Calu3 (cell line): ENCODE measurements around the gene TMEM174. TPM values are rescaled to one million over a fixed set of nuclear protein-coding genes. Genes with fewer than 3 reads are reported as not detected.
"Not testable (repeated sequence)": the region's sequence is repeated elsewhere in the genome, so short reads cannot be mapped to it uniquely, and the experiment has no call there.

ENCODE experiments used
- BruUV-seq: library from RNA; stranded (reverse); fragments of 400-500 nt; replicated peaks from 2 replicates; lab custom pipeline; 2021; lab: Mats Ljungman, UMichigan
- CTCF ChIA-PET: fragments of 300-600 bp; sonication (Branson Sonifier 250); formaldehyde crosslinking; loops from one replicate; lab custom pipeline; 2022; ENCODE audit warnings: antibody characterized with exemption; lab: Charles Lee
- DNase-seq: peaks from one replicate; pipeline ENCODE4 v3.0.0; 2022
- H3K27ac Mint-ChIP-seq: one replicate; pipeline ENCODE4 v1.8.0; 2022; ENCODE audit warnings: mixed read lengths; ENCODE audit not compliant: unreplicated experiment
- H3K27me3 Mint-ChIP-seq: one replicate; pipeline ENCODE4 v1.8.0; 2022; ENCODE audit warnings: mixed read lengths; ENCODE audit not compliant: unreplicated experiment
- H3K36me3 Mint-ChIP-seq: one replicate; pipeline ENCODE4 v1.8.0; 2022; ENCODE audit warnings: mild to moderate bottlenecking, moderate library complexity, mixed read lengths; ENCODE audit not compliant: insufficient read depth, unreplicated experiment
- H3K4me1 Mint-ChIP-seq: one replicate; pipeline ENCODE4 v1.8.0; 2022; ENCODE audit warnings: mild to moderate bottlenecking, low read depth, mixed read lengths; ENCODE audit not compliant: unreplicated experiment
- H3K4me3 Mint-ChIP-seq: one replicate; pipeline ENCODE4 v1.8.0; 2022; ENCODE audit warnings: mild to moderate bottlenecking, low read depth, moderate library complexity, mixed read lengths; ENCODE audit not compliant: unreplicated experiment
- H3K9me3 Mint-ChIP-seq: one replicate; pipeline ENCODE4 v1.8.0; 2022; ENCODE audit warnings: low read depth, mixed read lengths; ENCODE audit not compliant: unreplicated experiment
- intact Hi-C: fragments of 100-400 bp; cut with micrococcal nuclease; formaldehyde crosslinking; loops from one replicate; pipeline ENCODE4 v1.10.0; 2022; ENCODE audit not compliant: unreplicated experiment
- total RNA-seq: library from RNA; stranded (reverse); gene quantifications from 2 replicates; pipeline ENCODE4 v1.2.3, GENCODE V29; 2022
- TF ChIP-seq, protein P1 (sequence below): fragments of 200-600 bp; IDR thresholded peaks from one replicate; pipeline ENCODE4 v1.8.0; 2022; ENCODE audit warnings: antibody characterized with exemption; ENCODE audit not compliant: unreplicated experiment

The TMEM174 gene
- total RNA-seq, 1 experiment from 2014 or later = not detected

DNA sequence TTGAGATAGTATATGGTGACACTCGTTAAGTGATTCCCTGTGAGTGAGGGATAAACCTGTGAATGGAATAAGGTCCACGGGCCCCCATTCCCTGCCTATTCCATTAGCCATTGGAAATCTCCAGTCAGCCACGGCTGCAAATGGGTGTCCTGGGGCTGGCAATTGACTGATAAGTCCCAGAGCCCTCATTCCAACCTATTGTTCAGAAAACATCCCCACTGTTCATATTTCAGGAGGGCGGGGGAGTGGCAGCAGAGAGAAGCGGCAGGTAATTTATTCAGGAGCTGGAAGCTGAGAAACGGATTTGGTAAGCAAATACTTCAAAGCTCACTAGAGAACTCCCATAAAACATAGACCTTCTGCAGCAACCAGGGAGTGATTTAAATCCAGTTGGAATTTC lies 42.0 kb downstream of the TMEM174 start:
- CTCF ChIA-PET = interaction anchor here (0.8 to 2.4 kb wide), 6 partner anchors 12 to 236 kb away, joined by 4 to 27 read pairs (median 6); no protein-coding TSS in a partner anchor
- Mint-ChIP-seq H3K27ac (no peak overlapping the region), H3K4me1 (peaks cover 9% of the 10 kb centered on the region), H3K27me3 (peaks cover 20% of the 10 kb centered on the region), H3K4me3 (peak overlapping the region; percentile 86), H3K36me3 (peaks cover 13% of the 10 kb centered on the region), H3K9me3 (peaks cover under 1% of the 10 kb centered on the region)
- no peak for DNase-seq
- intact Hi-C loops = loop anchor here (5.0 to 10.0 kb wide), 4 partner anchors 133 to 293 kb away; partner anchors contain the start of gene FCHO2
- TF ChIP-seq, protein P1, sequence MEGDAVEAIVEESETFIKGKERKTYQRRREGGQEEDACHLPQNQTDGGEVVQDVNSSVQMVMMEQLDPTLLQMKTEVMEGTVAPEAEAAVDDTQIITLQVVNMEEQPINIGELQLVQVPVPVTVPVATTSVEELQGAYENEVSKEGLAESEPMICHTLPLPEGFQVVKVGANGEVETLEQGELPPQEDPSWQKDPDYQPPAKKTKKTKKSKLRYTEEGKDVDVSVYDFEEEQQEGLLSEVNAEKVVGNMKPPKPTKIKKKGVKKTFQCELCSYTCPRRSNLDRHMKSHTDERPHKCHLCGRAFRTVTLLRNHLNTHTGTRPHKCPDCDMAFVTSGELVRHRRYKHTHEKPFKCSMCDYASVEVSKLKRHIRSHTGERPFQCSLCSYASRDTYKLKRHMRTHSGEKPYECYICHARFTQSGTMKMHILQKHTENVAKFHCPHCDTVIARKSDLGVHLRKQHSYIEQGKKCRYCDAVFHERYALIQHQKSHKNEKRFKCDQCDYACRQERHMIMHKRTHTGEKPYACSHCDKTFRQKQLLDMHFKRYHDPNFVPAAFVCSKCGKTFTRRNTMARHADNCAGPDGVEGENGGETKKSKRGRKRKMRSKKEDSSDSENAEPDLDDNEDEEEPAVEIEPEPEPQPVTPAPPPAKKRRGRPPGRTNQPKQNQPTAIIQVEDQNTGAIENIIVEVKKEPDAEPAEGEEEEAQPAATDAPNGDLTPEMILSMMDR = no peak
- BruUV-seq = no TSS peak

DNA sequence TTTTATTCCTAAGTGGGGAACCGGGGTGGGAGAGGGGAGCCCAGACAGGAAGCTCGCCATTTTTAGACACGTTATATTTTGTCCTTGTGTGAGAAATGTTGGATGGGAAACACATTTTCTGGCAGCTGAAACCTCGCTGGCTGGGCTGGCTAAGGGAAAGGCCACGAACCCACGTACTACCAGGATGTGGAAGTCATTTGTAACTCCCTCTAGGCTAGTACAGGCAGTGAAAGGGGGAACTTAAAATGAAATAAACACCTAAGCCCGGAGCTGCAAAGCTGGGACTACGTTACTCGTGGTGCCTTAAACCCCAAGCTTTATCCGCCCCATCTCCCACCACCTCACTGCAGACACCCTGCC lies 42.5 kb downstream of the TMEM174 start:
- Mint-ChIP-seq H3K36me3 (peaks cover 13% of the 10 kb centered on the region), H3K27ac (no peak overlapping the region), H3K4me3 (peak overlapping the region; percentile 86), H3K27me3 (peaks cover 20% of the 10 kb centered on the region), H3K9me3 (no peaks in the 10 kb centered on the region), H3K4me1 (peaks cover 9% of the 10 kb centered on the region)
- intact Hi-C loops = loop anchor here (5.0 to 10.0 kb wide), 4 partner anchors 133 to 293 kb away; partner anchors contain the start of gene FCHO2
- TF ChIP-seq, protein P1 = no peak
- no peak for DNase-seq
- BruUV-seq = no TSS peak
- CTCF ChIA-PET = interaction anchor here (0.7 to 2.4 kb wide), 20 partner anchors 8 to 573 kb away, joined by 3 to 27 read pairs (median 4); partner anchors contain the start of gene FCHO2

- Mint-ChIP-seq H3K27ac (no peak overlapping the region), H3K36me3 (peaks cover 13% of the 10 kb centered on the region), H3K4me3 (peak overlapping the region; percentile 86), H3K9me3 (no peaks in the 10 kb centered on the region), H3K27me3 (peaks cover 20% of the 10 kb centered on the region), H3K4me1 (peaks cover 9% of the 10 kb centered on the region)
- intact Hi-C loops = loop anchor here (1.0 to 10.0 kb wide), 5 partner anchors 79 to 294 kb away; partner anchors contain the start of gene FCHO2
- peak; percentile 91 for DNase-seq
- TF ChIP-seq, protein P1 = peak; percentile 90
- CTCF ChIA-PET = interaction anchor here (0.5 to 2.4 kb wide), 46 partner anchors 8 to 898 kb away, joined by 3 to 27 read pairs (median 4); partner anchors contain the start of genes BTF3, FCHO2, FOXD1 and TMEM171
- no TSS peak for BruUV-seq
Measured at GRCh38 chr5:73215891-73216610, 43.1 kb downstream of the TMEM174 start.

DNA sequence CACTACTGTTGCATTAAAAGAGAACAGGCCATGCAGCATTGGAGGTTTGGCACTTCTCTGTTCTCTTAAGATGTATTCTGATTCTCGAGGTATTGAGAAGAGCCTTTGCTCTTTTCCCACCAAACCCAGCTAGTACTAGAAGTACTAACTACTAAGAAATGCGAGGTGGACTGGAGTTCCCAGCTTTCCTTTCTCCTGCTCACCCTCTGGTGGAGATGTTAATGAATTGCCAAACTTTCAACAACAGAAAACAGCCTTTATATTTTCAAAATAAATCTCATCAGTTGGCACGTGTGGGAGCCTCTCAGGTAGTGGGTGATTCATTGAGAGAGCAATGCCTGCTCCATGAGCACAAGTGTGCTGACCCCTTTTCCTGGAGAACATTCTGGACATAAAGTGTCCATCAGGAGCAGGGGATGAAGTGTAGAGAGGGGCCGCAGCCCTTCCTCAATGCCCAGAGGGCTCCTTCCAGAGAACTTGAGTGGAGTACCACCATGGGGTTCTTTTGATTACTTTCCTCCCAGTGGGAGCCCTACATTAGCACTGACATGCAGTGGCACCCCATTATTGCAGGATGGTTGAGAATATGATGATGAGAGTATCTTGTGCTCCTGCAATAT lies 45.7 kb downstream of the TMEM174 start:
- Mint-ChIP-seq H3K4me3 (no peak overlapping the region), H3K36me3 (peaks cover 13% of the 10 kb centered on the region), H3K4me1 (peaks cover 4% of the 10 kb centered on the region), H3K9me3 (no peaks in the 10 kb centered on the region), H3K27me3 (peaks cover 12% of the 10 kb centered on the region), H3K27ac (no peak overlapping the region)
- CTCF ChIA-PET = interaction anchor here (0.6 to 1.6 kb wide), 11 partner anchors 10 to 355 kb away, joined by 3 to 7 read pairs (median 3); partner anchors contain the start of gene FOXD1
- peak; percentile 42 for DNase-seq
- intact Hi-C loops = loop anchor here (5.0 to 10.0 kb wide), 4 partner anchors 136 to 296 kb away; partner anchors contain the start of gene FCHO2
- BruUV-seq = no TSS peak
- TF ChIP-seq, protein P1 = peak; percentile 55

DNA sequence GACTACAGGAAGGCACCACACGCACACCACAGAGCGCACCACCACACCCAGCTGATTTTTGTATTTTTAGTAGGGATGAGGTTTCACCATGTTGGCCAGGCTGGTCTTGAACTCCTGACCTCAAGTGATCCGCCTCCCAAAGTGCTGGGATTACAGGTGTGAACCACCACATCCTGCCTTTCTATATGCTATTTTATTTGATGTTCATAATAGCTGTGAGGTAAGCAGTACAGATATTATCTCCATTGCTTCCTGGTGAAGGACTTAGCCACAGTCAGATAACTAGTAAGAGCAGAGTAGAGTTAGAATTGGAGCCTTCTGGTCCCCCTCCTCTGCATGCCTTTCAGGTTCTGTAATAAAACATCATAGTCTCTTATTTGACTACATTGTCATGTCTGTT lies 46.3 kb downstream of the TMEM174 start:
- H3K9me3 Mint-ChIP-seq, H3K27ac Mint-ChIP-seq, DNase-seq, H3K4me1 Mint-ChIP-seq, H3K4me3 Mint-ChIP-seq, BruUV-seq, H3K27me3 Mint-ChIP-seq: not testable (repeated sequence)
- CTCF ChIA-PET = interaction anchor here (1.6 kb wide), 1 partner anchor 235 kb away, joined by 3 read pairs; no protein-coding TSS in a partner anchor
- H3K36me3 Mint-ChIP-seq = peaks cover 13% of the 10 kb centered on the region
- intact Hi-C loops = loop anchor here (5.0 to 10.0 kb wide), 4 partner anchors 137 to 297 kb away; partner anchors contain the start of gene FCHO2
